ENCODE measurements around the gene RFWD3. TPM values are rescaled to one million over a fixed set of nuclear protein-coding genes. Genes with fewer than 3 reads are reported as not detected.
"Not testable (repeated sequence)": the region's sequence is repeated elsewhere in the genome, so short reads cannot be mapped to it uniquely, and the experiment has no call there.

Gene RFWD3
- total RNA-seq, 1 donor from 2014 or later, result 48.4 TPM

- no peak for TF ChIP-seq CTCF (IDR thresholded peaks at IDR 0.05; ENCODE audit: unreplicated experiment)
- Mint-ChIP-seq H3K4me3 (ENCODE audit: low read depth) (no peak overlapping the region), H3K4me1 (ENCODE audit: low read depth) (peaks cover 1% of the 10 kb centered on the region), H3K27me3 (no peaks in the 10 kb centered on the region), H3K27ac (no peak overlapping the region), H3K36me3 (ENCODE audit: insufficient read depth) (peaks cover 17% of the 10 kb centered on the region), H3K9me3 (ENCODE audit: low read depth) (no peaks in the 10 kb centered on the region)
- DNase-seq (ENCODE audit: low spot score, unreplicated experiment), result no peak
These were observed 12.1 kb downstream of the RFWD3 start for GRCh38 chr16:74654536-74655050.

GRCh38 chr16:74652883-74653282 is 13.8 kb downstream of the RFWD3 start:
- H3K36me3 Mint-ChIP-seq (ENCODE audit: insufficient read depth), result peaks cover 11% of the 10 kb centered on the region
- not testable (repeated sequence) for H3K4me1 Mint-ChIP-seq (ENCODE audit: low read depth); DNase-seq (ENCODE audit: low spot score, unreplicated experiment); H3K4me3 Mint-ChIP-seq (ENCODE audit: low read depth); H3K9me3 Mint-ChIP-seq (ENCODE audit: low read depth); H3K27ac Mint-ChIP-seq; H3K27me3 Mint-ChIP-seq

GRCh38 chr16:74652249-74652648 is 14.4 kb downstream of the RFWD3 start:
- Mint-ChIP-seq H3K27me3 (no peaks in the 10 kb centered on the region), H3K4me1 (ENCODE audit: low read depth) (no peaks in the 10 kb centered on the region), H3K27ac (no peak overlapping the region), H3K9me3 (ENCODE audit: low read depth) (no peaks in the 10 kb centered on the region), H3K36me3 (ENCODE audit: insufficient read depth) (peaks cover 11% of the 10 kb centered on the region), H3K4me3 (ENCODE audit: low read depth) (no peak overlapping the region)
- no peak for DNase-seq (ENCODE audit: low spot score, unreplicated experiment)
- no peak for TF ChIP-seq CTCF (IDR thresholded peaks at IDR 0.05; ENCODE audit: unreplicated experiment)

GRCh38 chr16:74651841-74652240 is 14.8 kb downstream of the RFWD3 start:
- TF ChIP-seq CTCF (IDR thresholded peaks at IDR 0.05; ENCODE audit: unreplicated experiment), result no peak
- H3K27me3 Mint-ChIP-seq, result no peaks in the 10 kb centered on the region
- no peak for DNase-seq (ENCODE audit: low spot score, unreplicated experiment)
- no peaks in the 10 kb centered on the region for H3K4me1 Mint-ChIP-seq (ENCODE audit: low read depth)
- no peaks in the 10 kb centered on the region for H3K9me3 Mint-ChIP-seq (ENCODE audit: low read depth)
- no peak overlapping the region for H3K27ac Mint-ChIP-seq
- H3K4me3 Mint-ChIP-seq (ENCODE audit: low read depth), result no peak overlapping the region
- peaks cover 11% of the 10 kb centered on the region for H3K36me3 Mint-ChIP-seq (ENCODE audit: insufficient read depth)

- TF ChIP-seq CTCF (IDR thresholded peaks at IDR 0.05; ENCODE audit: unreplicated experiment), result peak; percentile 65
- DNase-seq (ENCODE audit: low spot score, unreplicated experiment), result no peak
- peaks cover 11% of the 10 kb centered on the region for H3K36me3 Mint-ChIP-seq (ENCODE audit: insufficient read depth)
- H3K9me3 Mint-ChIP-seq (ENCODE audit: low read depth), result no peaks in the 10 kb centered on the region
- no peaks in the 10 kb centered on the region for H3K27me3 Mint-ChIP-seq
- H3K4me3 Mint-ChIP-seq (ENCODE audit: low read depth), result no peak overlapping the region
- no peaks in the 10 kb centered on the region for H3K4me1 Mint-ChIP-seq (ENCODE audit: low read depth)
- peak overlapping the region; percentile 81 for H3K27ac Mint-ChIP-seq
These were observed 15.6 kb downstream of the RFWD3 start for GRCh38 chr16:74650966-74651567.

GRCh38 chr16:74649839-74650504 is 16.7 kb downstream of the RFWD3 start:
- TF ChIP-seq CTCF (IDR thresholded peaks at IDR 0.05; ENCODE audit: unreplicated experiment), result no peak

More at GRCh38 chr16:74649839-74650504, 16.7 kb downstream of the RFWD3 start:
- Mint-ChIP-seq H3K27me3 (no peaks in the 10 kb centered on the region), H3K36me3 (ENCODE audit: insufficient read depth) (peaks cover 7% of the 10 kb centered on the region), H3K9me3 (ENCODE audit: low read depth) (no peaks in the 10 kb centered on the region), H3K27ac (no peak overlapping the region), H3K4me3 (ENCODE audit: low read depth) (no peak overlapping the region), H3K4me1 (ENCODE audit: low read depth) (no peaks in the 10 kb centered on the region)
- no peak for DNase-seq (ENCODE audit: low spot score, unreplicated experiment)

Measured in progenitor cell of endocrine pancreas (in vitro differentiated cells).